Urinary bladder (tissue), 4 donors: Measurements from ENCODE around the gene VPS26B. TPM values are rescaled to one million over a fixed set of nuclear protein-coding genes. Genes with fewer than 3 reads are reported as not detected.
A peak's percentile ranks its signal among the peaks of the same experiment; 100 is the strongest.

Source experiments
- DNase-seq: peaks from one replicate; pipeline ENCODE4 v3.0.0-alpha.2; 2015; ENCODE audit errors: extremely low spot score
- H3K27ac ChIP-seq: one replicate; pipeline ENCODE4 v1.5.1; 2013; ENCODE audit warnings: low read depth, mild to moderate bottlenecking, moderate library complexity
- H3K36me3 ChIP-seq: one replicate; pipeline ENCODE4 v1.6.1; 2013; ENCODE audit warnings: mild to moderate bottlenecking, moderate library complexity; ENCODE audit not compliant: insufficient read depth
- H3K4me1 ChIP-seq: one replicate; pipeline ENCODE4 v1.6.1; 2013; ENCODE audit warnings: mild to moderate bottlenecking, moderate library complexity; ENCODE audit not compliant: insufficient read depth
- H3K4me3 ChIP-seq: one replicate; pipeline ENCODE4 v1.5.1; 2013; ENCODE audit warnings: low read depth, low read length
- WGBS: extraction: QIAGEN DNeasy Blood & Tissue Kit; methylation state at CpG from one replicate; pipeline ENCODE4 v1.1.7; 2013; 5-methylcytosine and 5-hydroxymethylcytosine counted together
- polyA plus RNA-seq: library from polyadenylated mRNA; stranded (reverse); fragments of 200-250 nt; gene quantifications from one replicate; pipeline ENCODE4 v1.2.3, GENCODE V29; 2013
- total RNA-seq: library from RNA; depleted of rRNA; stranded (reverse); fragments of >200 nt; gene quantifications from one replicate; pipeline ENCODE4 v1.2.3, GENCODE V29; 2014
- donor health status: healthy with polysubstance abuse.
- donor health status: healthy.

The VPS26B gene
- total and polyA plus RNA-seq, 2 donors = 33.6 to 38.3 TPM

DNA sequence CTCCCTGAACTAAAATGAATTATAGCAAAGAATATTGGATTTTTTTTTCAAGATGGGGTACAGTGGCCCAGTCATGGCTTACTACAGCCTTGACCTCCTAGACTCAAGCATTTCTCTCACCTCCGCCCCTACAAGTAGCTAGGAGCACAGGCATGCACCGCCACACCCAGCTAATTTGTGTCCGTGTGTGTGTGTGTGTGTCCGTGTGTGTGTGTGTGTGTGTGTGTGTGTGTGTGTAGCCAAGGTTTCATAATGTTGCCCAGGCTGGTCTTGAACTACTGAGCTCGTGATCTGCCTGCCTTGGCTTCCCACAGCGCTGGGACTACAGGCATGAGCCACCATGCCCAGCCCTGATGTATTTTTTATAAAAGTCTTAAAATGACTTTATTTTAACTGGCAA lies 16.1 kb downstream of the VPS26B start:
- H3K27ac ChIP-seq = no peak overlapping the region
- no peaks in the 10 kb centered on the region for H3K4me1 ChIP-seq
- 71% methylated on average over 6 of the region's 6 CpGs for WGBS
- DNase-seq = no peak
- peaks cover 5% of the 10 kb centered on the region for H3K36me3 ChIP-seq
- H3K4me3 ChIP-seq = no peak overlapping the region

DNA sequence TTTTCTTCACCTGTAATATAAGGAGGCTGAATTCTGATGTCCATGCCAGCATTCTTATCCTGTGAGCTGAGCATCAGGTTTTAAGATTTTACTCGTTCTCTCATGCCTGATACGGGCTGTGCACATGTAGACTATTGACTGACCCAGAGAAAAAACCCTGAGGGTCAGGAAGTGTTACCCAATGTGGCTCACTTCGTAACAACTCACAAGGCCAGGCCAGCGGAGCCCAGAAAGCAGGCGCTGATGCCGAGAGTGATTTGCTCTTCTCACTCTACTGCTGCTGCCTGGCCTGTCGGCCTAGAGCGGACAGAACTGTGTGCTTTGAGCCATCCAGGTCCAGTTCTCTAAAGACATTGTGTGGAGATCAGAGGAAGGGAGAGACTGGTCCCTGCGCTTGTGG lies 17.9 kb downstream of the VPS26B start:
- peaks cover 5% of the 10 kb centered on the region for H3K36me3 ChIP-seq
- H3K4me3 ChIP-seq = no peak overlapping the region
- no peak overlapping the region for H3K27ac ChIP-seq
- DNase-seq = no peak
- 88% methylated on average over 9 of the region's 9 CpGs for WGBS
- no peaks in the 10 kb centered on the region for H3K4me1 ChIP-seq

DNA sequence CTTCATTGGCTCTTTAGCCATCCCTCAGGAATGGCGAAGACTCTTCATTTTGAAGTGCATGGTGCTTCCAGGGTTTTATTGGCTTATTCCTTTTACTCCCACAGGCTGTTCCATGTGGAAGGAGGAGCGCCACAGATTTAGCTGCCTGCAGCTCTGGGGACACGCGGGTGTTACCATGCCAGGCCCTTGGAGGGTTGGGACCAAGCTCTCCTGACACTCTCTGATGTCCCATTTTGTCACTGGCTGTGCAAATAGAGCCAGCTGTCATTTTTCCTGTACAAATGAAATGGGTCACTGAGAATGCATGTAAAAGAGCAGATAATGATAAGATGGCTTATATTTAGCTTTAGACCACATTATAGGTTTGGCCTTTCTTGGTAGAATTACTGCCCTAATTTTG lies 19.4 kb downstream of the VPS26B start:
- WGBS = 97% methylated on average over 4 of the region's 4 CpGs
- H3K27ac ChIP-seq = no peak overlapping the region
- no peak overlapping the region for H3K4me3 ChIP-seq
- no peak for DNase-seq
- no peaks in the 10 kb centered on the region for H3K4me1 ChIP-seq
- peaks cover 5% of the 10 kb centered on the region for H3K36me3 ChIP-seq

DNA sequence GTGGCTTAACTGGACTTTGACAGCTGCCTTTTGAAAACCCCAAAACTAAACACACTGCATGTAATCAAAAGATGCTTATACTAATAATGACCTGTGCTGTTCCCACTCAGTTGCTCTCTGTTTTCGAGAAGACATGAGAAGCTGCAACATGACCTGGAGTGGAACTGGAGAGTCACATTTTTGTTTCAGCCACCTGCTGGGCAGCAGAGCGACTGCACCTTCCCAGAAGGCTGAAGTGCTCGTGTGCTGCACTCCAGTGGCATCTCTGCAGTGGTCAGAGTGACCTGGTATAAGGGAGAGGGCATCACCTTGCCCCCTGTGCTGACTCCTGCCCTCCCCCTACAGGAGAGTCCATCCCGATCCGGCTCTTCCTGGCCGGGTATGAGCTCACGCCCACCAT lies 20.1 kb downstream of the VPS26B start:
- 50% methylated on average over 7 of the region's 7 CpGs for WGBS
- H3K4me3 ChIP-seq = no peak overlapping the region
- DNase-seq = no peak
- no peak overlapping the region for H3K27ac ChIP-seq
- no peaks in the 10 kb centered on the region for H3K4me1 ChIP-seq
- peaks cover 5% of the 10 kb centered on the region for H3K36me3 ChIP-seq

DNA sequence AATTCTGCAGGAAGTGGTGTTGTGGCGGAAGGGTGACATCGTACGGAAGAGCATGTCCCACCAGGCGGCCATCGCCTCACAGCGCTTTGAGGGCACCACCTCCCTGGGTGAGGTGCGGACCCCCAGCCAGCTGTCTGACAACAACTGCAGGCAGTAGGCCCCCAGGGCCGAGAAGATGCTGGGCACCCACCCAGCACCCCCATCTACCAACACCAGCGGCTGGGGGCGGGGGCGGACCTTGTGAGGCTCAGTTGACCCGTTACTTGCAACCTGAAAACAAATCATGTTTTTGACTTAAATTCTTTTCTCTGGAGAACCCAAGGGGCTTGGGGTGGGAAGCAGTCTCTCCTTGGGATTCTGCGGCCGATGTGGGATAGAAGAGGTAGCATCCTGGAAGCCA lies 21.0 kb downstream of the VPS26B start:
- WGBS = 91% methylated on average over 14 of the region's 14 CpGs
- Histone ChIP-seq H3K36me3 (peaks cover 3% of the 10 kb centered on the region), H3K4me1 (no peaks in the 10 kb centered on the region), H3K27ac (no peak overlapping the region), H3K4me3 (no peak overlapping the region)
- no peak for DNase-seq

DNA sequence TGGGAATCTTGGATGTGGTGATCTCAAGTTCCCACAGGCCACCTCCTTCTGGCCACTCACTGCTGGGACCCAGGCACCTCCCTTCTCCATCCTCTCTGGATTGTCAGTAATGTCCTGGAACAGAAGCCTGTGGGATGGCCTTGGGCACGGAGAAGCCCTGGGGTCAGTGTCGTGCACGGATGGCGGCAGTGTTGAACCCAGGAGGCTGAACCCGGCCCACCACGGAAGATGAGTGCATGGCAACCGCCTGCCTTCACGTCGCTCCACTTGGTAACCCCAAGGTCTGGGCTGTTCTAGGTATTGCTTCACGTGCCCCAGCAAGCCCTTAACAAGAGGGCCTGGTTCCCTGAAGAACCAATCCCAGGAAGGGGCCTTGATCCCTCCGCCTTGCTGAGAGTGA lies 21.6 kb downstream of the VPS26B start:
- no peak overlapping the region for H3K27ac ChIP-seq
- peaks cover 3% of the 10 kb centered on the region for H3K36me3 ChIP-seq
- H3K4me1 ChIP-seq = no peaks in the 10 kb centered on the region
- 89% methylated on average over 11 of the region's 11 CpGs for WGBS
- DNase-seq = no peak
- H3K4me3 ChIP-seq = no peak overlapping the region

DNA sequence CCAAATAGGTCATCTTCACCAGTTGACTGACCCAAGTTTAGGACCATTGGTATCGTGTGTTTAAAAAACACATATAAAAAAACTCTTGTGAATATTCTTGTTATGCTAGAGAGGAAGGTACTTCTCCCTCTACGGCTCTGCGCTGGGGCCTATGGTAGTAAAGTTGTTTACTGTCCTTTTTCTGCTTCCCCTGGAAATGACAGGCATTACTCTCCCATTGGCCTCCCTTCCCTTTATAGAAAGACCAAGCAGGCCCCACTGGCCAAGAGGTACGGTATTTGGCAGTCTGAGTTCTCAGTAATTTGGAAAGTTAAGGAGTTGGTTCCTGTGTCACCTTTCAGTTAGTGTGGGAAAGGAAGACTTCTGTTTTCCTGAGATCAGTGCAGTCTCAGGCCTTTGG lies 22.2 kb downstream of the VPS26B start:
- Histone ChIP-seq H3K36me3 (peaks cover 3% of the 10 kb centered on the region), H3K4me1 (no peaks in the 10 kb centered on the region), H3K27ac (no peak overlapping the region), H3K4me3 (no peak overlapping the region)
- 83% methylated on average over 4 of the region's 4 CpGs for WGBS
- no peak for DNase-seq

DNA sequence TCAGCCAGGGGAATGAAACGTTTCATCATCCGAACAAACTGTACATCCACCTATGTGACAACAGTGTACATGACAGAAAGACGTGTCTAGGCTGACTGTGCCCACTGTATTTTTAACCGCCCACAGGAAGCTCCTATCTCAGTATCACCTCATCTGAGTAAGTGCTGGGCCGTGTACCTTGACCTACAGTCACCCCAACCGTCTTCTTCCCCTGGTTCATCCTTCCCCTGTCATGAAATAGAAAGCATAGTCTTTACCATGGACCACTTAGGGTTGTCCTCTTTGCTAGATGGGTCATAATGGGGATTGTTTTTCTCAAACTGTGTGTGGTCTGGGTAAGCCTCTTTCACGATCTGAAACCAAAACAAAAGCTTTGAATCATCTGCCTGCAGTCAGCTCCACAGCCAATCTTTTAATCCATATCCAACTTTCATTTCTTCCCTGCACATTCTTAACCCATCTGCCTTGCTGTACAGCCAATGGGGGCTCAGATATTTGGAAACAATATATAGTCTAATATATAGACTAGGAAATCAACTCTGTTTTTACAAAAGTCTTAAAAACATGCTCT lies 24.5 kb downstream of the VPS26B start:
- WGBS = 58% methylated on average over 7 of the region's 7 CpGs
- Histone ChIP-seq H3K4me3 (no peak overlapping the region), H3K36me3 (no peaks in the 10 kb centered on the region), H3K4me1 (peaks cover 5% of the 10 kb centered on the region), H3K27ac (no peak overlapping the region)
- DNase-seq = no peak

DNA sequence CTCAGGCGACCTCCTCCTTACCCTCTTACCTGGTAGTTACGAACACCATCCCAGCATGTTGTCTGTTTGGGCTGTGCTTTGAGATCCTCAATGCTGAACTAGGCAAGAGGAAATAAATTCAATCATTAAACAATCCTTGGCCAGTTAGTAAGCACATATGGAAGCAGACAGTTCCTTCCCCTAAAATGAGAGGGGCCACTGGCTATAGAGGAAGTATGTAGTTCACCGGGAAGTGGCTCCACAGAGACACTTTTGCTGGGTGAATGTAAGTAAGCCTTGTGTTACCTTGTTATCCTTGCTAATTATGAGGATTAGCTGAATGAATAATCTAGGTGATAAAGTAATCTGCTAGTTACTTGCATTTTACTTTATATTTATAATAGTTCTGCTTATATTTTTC lies 25.8 kb downstream of the VPS26B start:
- Histone ChIP-seq H3K36me3 (no peaks in the 10 kb centered on the region), H3K27ac (no peak overlapping the region), H3K4me1 (peaks cover 5% of the 10 kb centered on the region), H3K4me3 (no peak overlapping the region)
- DNase-seq = no peak
- 95% methylated on average over 3 of the region's 3 CpGs for WGBS

DNA sequence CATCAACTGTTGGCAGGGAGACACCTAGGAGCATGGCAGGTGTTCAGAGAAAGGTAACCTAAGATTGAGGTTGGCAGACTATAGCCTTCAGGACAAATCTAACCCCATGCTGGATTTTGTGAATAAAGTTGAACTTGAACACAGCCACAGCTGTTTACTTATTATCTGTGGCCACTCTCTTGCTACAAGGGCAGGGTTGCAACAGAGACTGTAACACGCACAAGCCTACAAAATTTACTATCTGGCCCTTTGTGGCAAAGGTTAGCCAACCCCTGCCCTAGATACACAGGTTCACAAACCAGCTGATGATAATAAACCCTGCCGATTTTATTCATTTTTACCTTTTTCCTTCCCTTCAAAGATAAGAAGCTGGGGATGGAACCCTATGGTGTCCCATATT lies 26.2 kb downstream of the VPS26B start:
- 91% methylated on average over 2 of the region's 2 CpGs for WGBS
- Histone ChIP-seq H3K27ac (no peak overlapping the region), H3K4me3 (no peak overlapping the region), H3K4me1 (peaks cover 5% of the 10 kb centered on the region), H3K36me3 (no peaks in the 10 kb centered on the region)
- DNase-seq = no peak

DNA sequence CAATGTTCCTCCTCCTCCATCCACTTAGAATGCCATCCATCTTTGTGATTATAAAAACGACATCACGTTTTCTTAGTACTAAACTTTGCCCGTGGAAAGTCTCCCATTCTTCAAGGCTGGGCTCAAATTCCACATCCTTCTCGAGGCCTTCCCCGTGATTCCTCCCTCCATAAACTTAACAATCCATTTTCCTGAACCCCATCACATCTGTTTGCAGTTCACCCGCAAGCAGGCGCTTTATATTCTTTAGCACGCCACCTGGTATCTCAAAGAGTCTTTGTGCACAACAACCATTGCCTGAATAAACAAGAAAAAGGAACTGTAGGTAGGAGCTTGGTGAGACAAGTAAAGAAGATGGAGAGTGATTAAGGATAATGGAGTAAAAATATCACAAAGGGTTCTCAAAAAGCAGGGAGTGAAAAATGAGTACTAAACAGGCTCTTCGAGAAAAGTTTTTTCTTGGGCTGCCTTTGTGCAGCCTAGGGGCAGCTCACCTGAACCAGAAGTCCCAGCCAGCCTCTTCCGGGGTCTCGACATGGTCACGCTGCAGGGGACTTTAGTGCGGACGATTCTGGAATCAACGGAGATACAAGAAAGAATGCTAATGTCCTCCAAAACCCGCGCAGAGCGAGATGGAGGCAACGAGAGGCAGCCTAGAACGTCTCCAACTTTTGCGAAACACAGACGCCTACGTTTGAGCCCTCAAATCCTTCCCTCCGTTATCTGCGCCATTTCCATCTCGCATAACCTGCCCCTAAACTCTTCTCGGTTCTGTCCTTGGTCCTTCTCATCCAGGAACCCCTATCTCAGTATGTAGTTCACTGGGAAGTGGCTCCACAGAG lies 28.1 kb downstream of the VPS26B start:
- no peaks in the 10 kb centered on the region for H3K36me3 ChIP-seq
- WGBS = 4% methylated on average over 27 of the region's 27 CpGs
- no peak overlapping the region for H3K27ac ChIP-seq
- peaks cover 5% of the 10 kb centered on the region for H3K4me1 ChIP-seq
- DNase-seq = no peak
- peak overlapping the region; percentile 75 for H3K4me3 ChIP-seq

DNA sequence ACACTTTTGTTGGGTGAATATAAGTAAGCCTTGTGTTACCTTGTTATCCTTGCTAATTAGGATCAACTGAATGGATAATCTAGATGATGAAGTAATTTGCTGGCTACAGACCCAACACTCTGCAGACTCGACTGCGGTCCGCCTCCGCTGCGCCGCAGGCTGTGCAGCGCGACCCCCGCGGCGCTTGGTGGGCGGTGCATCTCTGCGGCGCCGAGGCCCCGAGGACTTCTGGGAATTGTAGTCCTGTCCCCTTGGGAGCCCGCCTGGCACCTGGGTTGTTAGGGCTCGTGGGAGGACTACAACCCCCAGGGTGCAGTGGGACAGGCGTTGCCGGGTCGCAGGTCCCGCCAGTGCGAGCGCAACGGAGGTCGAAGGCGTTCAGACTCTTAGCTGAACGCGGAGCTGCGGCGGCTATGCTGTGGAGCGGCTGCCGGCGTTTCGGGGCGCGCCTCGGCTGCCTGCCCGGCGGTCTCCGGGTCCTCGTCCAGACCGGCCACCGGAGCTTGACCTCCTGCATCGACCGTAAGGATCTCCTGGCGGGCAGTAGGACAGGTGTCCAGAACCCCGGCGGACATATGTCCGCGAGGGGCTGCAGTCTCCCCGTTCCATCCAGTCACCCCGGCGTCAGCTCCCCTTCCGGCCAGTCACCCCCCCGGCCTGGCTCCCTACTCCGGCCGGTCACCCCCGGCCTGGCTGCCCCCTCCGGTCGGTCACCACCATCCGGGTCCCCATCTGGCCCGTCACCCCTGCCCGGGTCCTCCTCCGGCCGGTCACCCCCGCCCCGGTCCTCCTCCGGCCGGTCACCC lies 28.9 kb downstream of the VPS26B start, which contains the start of the genes ACAD8 and THYN1:
Gene ACAD8 (plus strand): TSS at position 381 of the 806 bp plus-strand sequence. CDS start 33 bp downstream, at position 414.
Gene THYN1 (minus strand): TSS at position 165 of the 806 bp plus-strand sequence. CDS start 470 bp downstream, outside the sequence.
- no peaks in the 10 kb centered on the region for H3K36me3 ChIP-seq
- peaks cover 5% of the 10 kb centered on the region for H3K4me1 ChIP-seq
- peak within 1 kb of the TSS; percentile 75 for H3K4me3 ChIP-seq
- DNase-seq = peak; percentile 89
- WGBS = under 1% methylated on average over 70 of the region's 70 CpGs
- H3K27ac ChIP-seq = no peak within 1 kb of the TSS

DNA sequence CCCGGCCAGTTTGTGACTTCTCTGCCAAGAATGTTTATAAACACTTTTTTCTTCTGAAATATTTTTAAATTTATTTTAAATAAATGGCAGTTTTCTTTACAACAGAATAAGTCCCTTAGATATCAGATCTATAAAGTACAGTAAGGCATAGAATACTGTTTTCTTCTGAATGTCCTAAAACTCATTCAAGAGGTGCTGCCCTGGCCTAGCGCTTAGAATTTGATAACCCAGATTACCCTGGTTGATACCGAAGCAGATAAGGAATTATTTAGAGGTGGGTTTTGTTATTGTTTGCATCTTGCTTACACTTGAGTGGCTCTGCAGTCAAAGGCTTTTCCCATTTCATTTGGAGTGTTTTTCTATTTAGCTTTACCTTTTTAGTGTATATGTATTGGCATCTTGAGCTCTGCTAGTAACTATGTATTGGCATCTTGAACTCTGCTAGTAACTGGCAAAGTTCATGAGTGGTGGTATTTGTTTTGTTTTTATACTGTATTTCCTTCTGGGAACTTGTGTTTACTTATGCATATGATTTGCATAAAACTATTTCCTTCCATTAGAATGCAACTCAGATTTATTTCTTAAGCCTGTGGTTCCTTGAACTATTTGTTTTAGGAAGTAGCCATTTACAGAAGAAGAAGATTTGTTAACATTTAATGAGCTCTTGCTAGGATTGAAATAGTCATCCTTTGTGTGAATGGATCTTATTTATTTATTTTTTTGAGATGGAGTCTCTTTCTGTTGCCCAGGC lies 30.1 kb downstream of the VPS26B start:
- peak overlapping the region; percentile 75 for H3K4me3 ChIP-seq
- peaks cover 5% of the 10 kb centered on the region for H3K4me1 ChIP-seq
- no peak overlapping the region for H3K27ac ChIP-seq
- no peaks in the 10 kb centered on the region for H3K36me3 ChIP-seq
- DNase-seq = no peak
- WGBS = 56% methylated on average over 3 of the region's 3 CpGs
